Skeletal muscle tissue (tissue), 4 donors: ENCODE measurements around the gene CDH23. TPM values are rescaled to one million over a fixed set of nuclear protein-coding genes. Genes with fewer than 3 reads are reported as not detected.
A peak's percentile ranks its signal among the peaks of the same experiment; 100 is the strongest.

Experiments used
- H3K27ac ChIP-seq: one replicate; pipeline ENCODE4 v1.7.0; 2013; ENCODE audit warnings: mild to moderate bottlenecking, low read depth, low read length, inconsistent platforms
- H3K27me3 ChIP-seq, 3 donors: one replicate each; pipeline ENCODE4 v1.7.0; 2013; ENCODE audit warnings: low read length in 3 of 3; ENCODE audit not compliant: control insufficient read depth in 3 of 3, insufficient read depth in 3 of 3
- H3K36me3 ChIP-seq, 3 donors: one replicate each; pipeline ENCODE4 v1.7.0; 2013; ENCODE audit warnings: low read length in 3 of 3; ENCODE audit not compliant: control insufficient read depth in 3 of 3, insufficient read depth in 3 of 3
- H3K4me1 ChIP-seq, 3 donors: one replicate each; pipeline ENCODE4 v1.7.0; 2013; ENCODE audit warnings: low read length in 3 of 3, mild to moderate bottlenecking in 3 of 3; ENCODE audit not compliant: control insufficient read depth in 3 of 3, insufficient read depth in 3 of 3
- H3K4me3 ChIP-seq, 3 donors: one replicate each; pipeline ENCODE4 v1.7.0; 2013; ENCODE audit warnings: low read length in 3 of 3
- H3K9ac ChIP-seq, 3 donors: one replicate each; pipeline ENCODE4 v1.7.0; 2013; ENCODE audit warnings: low read length in 3 of 3, mild to moderate bottlenecking in 3 of 3, moderate library complexity in 2 of 3, low read depth in 1 of 3
- H3K9me3 ChIP-seq, 3 donors: one replicate each; pipeline ENCODE4 v1.7.0; 2013; ENCODE audit warnings: low read length in 3 of 3; ENCODE audit not compliant: control insufficient read depth in 3 of 3
- total RNA-seq: library from RNA; depleted of rRNA; stranded (reverse); fragments of >200 nt; gene quantifications from one replicate; pipeline ENCODE4 v1.2.3, GENCODE V29; 2014
- donor health status: Osteomylitis.

The CDH23 gene
- total RNA-seq, 1 donor from 2014 or later, result 3.7 TPM

- no peaks in the 10 kb centered on the region for H3K9me3 ChIP-seq
- H3K27me3 ChIP-seq, result peaks cover 0 to 4% (median 0%) of the 10 kb centered on the region in 3 donors
- no peak overlapping the region for H3K4me3 ChIP-seq
- peaks cover 0 to 10% (median 2%) of the 10 kb centered on the region in 3 donors for H3K4me1 ChIP-seq
- H3K27ac ChIP-seq, result no peak overlapping the region
- H3K36me3 ChIP-seq, result peaks cover 0 to 3% (median 2%) of the 10 kb centered on the region in 3 donors
- no peak overlapping the region for H3K9ac ChIP-seq
Measured at GRCh38 chr10:71367271-71367670, 29.4 kb upstream of the CDH23 start.

- H3K27me3 ChIP-seq, result peaks cover 0 to 4% (median 0%) of the 10 kb centered on the region in 3 donors
- H3K27ac ChIP-seq, result no peak overlapping the region
- no peak overlapping the region for H3K4me3 ChIP-seq
- H3K36me3 ChIP-seq, result no peaks in the 10 kb centered on the region
- no peak overlapping the region for H3K9ac ChIP-seq
- H3K4me1 ChIP-seq, result peaks cover 0 to 10% (median 2%) of the 10 kb centered on the region in 3 donors
- no peaks in the 10 kb centered on the region for H3K9me3 ChIP-seq
Measured at GRCh38 chr10:71368176-71368575, 28.5 kb upstream of the CDH23 start.

GRCh38 chr10:71368643-71369042 is 28.1 kb upstream of the CDH23 start:
- H3K27me3 ChIP-seq, result peaks cover 0 to 4% (median 0%) of the 10 kb centered on the region in 3 donors
- no peaks in the 10 kb centered on the region for H3K36me3 ChIP-seq
- H3K9ac ChIP-seq, result no peak overlapping the region
- H3K9me3 ChIP-seq, result no peaks in the 10 kb centered on the region
- H3K4me1 ChIP-seq, result peaks cover 0 to 10% (median 2%) of the 10 kb centered on the region in 3 donors
- H3K4me3 ChIP-seq, result no peak overlapping the region
- H3K27ac ChIP-seq, result no peak overlapping the region

GRCh38 chr10:71369602-71370001 is 27.1 kb upstream of the CDH23 start:
- Histone ChIP-seq H3K4me3 (no peak overlapping the region), H3K36me3 (no peaks in the 10 kb centered on the region), H3K9me3 (no peaks in the 10 kb centered on the region), H3K27ac (no peak overlapping the region), H3K4me1 (peaks cover 0 to 6% (median 2%) of the 10 kb centered on the region in 3 donors), H3K9ac (no peak overlapping the region), H3K27me3 (peaks cover 0 to 4% (median 0%) of the 10 kb centered on the region in 3 donors)

GRCh38 chr10:71370031-71370430 is 26.7 kb upstream of the CDH23 start:
- Histone ChIP-seq H3K4me1 (peaks cover 0 to 6% (median 2%) of the 10 kb centered on the region in 3 donors), H3K9ac (no peak overlapping the region), H3K27me3 (peaks cover 0 to 4% (median 0%) of the 10 kb centered on the region in 3 donors), H3K9me3 (no peaks in the 10 kb centered on the region), H3K4me3 (no peak overlapping the region), H3K36me3 (no peaks in the 10 kb centered on the region), H3K27ac (no peak overlapping the region)

- no peak overlapping the region for H3K9ac ChIP-seq
- H3K27me3 ChIP-seq, result peaks cover 0 to 4% (median 0%) of the 10 kb centered on the region in 3 donors
- peaks cover under 1 to 9% (median 3%) of the 10 kb centered on the region in 3 donors for H3K4me1 ChIP-seq
- H3K36me3 ChIP-seq, result no peaks in the 10 kb centered on the region
- no peak overlapping the region for H3K4me3 ChIP-seq
- H3K27ac ChIP-seq, result peak overlapping the region; percentile 47
- H3K9me3 ChIP-seq, result no peaks in the 10 kb centered on the region
Measured at GRCh38 chr10:71371750-71372166, 25.0 kb upstream of the CDH23 start.

GRCh38 chr10:71372882-71373495 is 23.7 kb upstream of the CDH23 start:
- no peak overlapping the region for H3K9ac ChIP-seq
- H3K4me1 ChIP-seq, result peaks cover 5 to 8% (median 7%) of the 10 kb centered on the region in 3 donors
- H3K9me3 ChIP-seq, result no peaks in the 10 kb centered on the region
- H3K36me3 ChIP-seq, result no peaks in the 10 kb centered on the region
- peak overlapping the region; percentile 47 for H3K27ac ChIP-seq
- H3K27me3 ChIP-seq, result no peaks in the 10 kb centered on the region
- H3K4me3 ChIP-seq, result no peak overlapping the region

GRCh38 chr10:71374481-71375233 is 22.1 kb upstream of the CDH23 start:
- Histone ChIP-seq H3K4me3 (no peak overlapping the region), H3K27ac (no peak overlapping the region), H3K36me3 (no peaks in the 10 kb centered on the region), H3K9me3 (no peaks in the 10 kb centered on the region), H3K4me1 (peaks cover 5 to 8% (median 7%) of the 10 kb centered on the region in 3 donors), H3K27me3 (no peaks in the 10 kb centered on the region), H3K9ac (no peak overlapping the region)

- Histone ChIP-seq H3K9ac (no peak overlapping the region), H3K27me3 (no peaks in the 10 kb centered on the region), H3K9me3 (no peaks in the 10 kb centered on the region), H3K4me3 (no peak overlapping the region), H3K27ac (no peak overlapping the region), H3K4me1 (peaks cover 5 to 8% (median 5%) of the 10 kb centered on the region in 3 donors), H3K36me3 (no peaks in the 10 kb centered on the region)
Measured at GRCh38 chr10:71375952-71376351, 20.8 kb upstream of the CDH23 start.
